HG02973 (cell line): ENCODE results near the gene NPPC.
"Not testable (repeated sequence)": the region's sequence is repeated elsewhere in the genome, so short reads cannot be mapped to it uniquely, and the experiment has no call there.

Experiments
- ATAC-seq: cut with Tn5 transposase; IDR thresholded peaks from one replicate; pipeline ENCODE4 v1.9.1; 2021; ENCODE audit warnings: moderate library complexity; ENCODE audit not compliant: unreplicated experiment

NPPC gene

GRCh38 chr2:231891514-231891905 lies 34.7 kb downstream of the NPPC start:
- ATAC-seq: no peak

- no peak for ATAC-seq
These were observed 35.2 kb downstream of the NPPC start for GRCh38 chr2:231890896-231891513.

- ATAC-seq: no peak
These were observed 38.4 kb downstream of the NPPC start for GRCh38 chr2:231887756-231888155.

- no peak for ATAC-seq
These were observed 40.0 kb downstream of the NPPC start for GRCh38 chr2:231886071-231886681.

- ATAC-seq: no peak
These were observed 41.6 kb downstream of the NPPC start for GRCh38 chr2:231884438-231885140.

GRCh38 chr2:231883468-231883881 lies 42.7 kb downstream of the NPPC start:
- ATAC-seq: no peak

GRCh38 chr2:231882646-231883045 lies 43.5 kb downstream of the NPPC start:
- ATAC-seq: no peak

GRCh38 chr2:231880371-231880770 lies 45.8 kb downstream of the NPPC start:
- not testable (repeated sequence) for ATAC-seq

- no peak for ATAC-seq
These were observed 47.0 kb downstream of the NPPC start for GRCh38 chr2:231879216-231879615.

- no peak for ATAC-seq
These were observed 48.4 kb downstream of the NPPC start for GRCh38 chr2:231877533-231878456.

GRCh38 chr2:231874944-231875343 lies 51.3 kb downstream of the NPPC start:
- ATAC-seq: no peak
